Heart left ventricle (tissue), 13 donors: ENCODE results near the gene COL23A1.

Source experiments
- CTCF ChIP-seq, 12 donors: fragments of 200-600 bp; sonication (generic) in 4 of 12; IDR thresholded peaks; one replicate each; pipeline versions ENCODE4 v1.5.0 to v1.8.0; 2018 to 2022; ENCODE audit warnings: antibody characterized with exemption in 12 of 12, mild to moderate bottlenecking in 5 of 12
- POLR2A ChIP-seq, 2 donors: fragments of 450-650 bp; IDR thresholded peaks; one replicate each; pipeline ENCODE4 v1.6.1; 2017; ENCODE audit warnings: antibody characterized with exemption in 2 of 2, mild to moderate bottlenecking in 2 of 2, moderate library complexity in 2 of 2
- donor health status: ischemic (EF 13 %, LVEDD 7.1; RV severe dilation, severe dysfunction).
- donor health status: DM: no; HTN: yes; CAD: no.
- donor health status: DM: no; HTN: no; CAD: no.
- donor health status: ischemic (EF 25% LVEDD 6.9; RV normal size, moderate dysfunction).
- donor health status: ischemic (EF 25% LVEDD 5.7; RV mildly dilated, moderate dysfunction).
- donor health status: ischemic (EF 35%, LVEDD 5.7; RV mildly dilated, moderate dysfunction).
- donor health status: nonischemic (EF 11% LVEDD 7.7; RV severe dilation, severe dysfunction).
- donor health status: DM: yes; HTN: yes; CAD: no.
- donor health status: PGD.
- donor health status: ischemic (EF 29% LVEDD 5.4; RV normal size, mild dysfunction).
- donor health status: nonischemic (EF 23%, LVEDD 6.1; RV moderate dilation, normal function).

- TF ChIP-seq CTCF (IDR thresholded peaks at IDR 0.05), result no peak
- TF ChIP-seq POLR2A (IDR thresholded peaks at IDR 0.05), result no peak
Measured at GRCh38 chr5:178547753-178548415, 42.3 kb downstream of the COL23A1 start.
